T follicular helper cell (primary cell): ENCODE measurements around the gene DDIT4.
"Not testable (repeated sequence)": the region's sequence is repeated elsewhere in the genome, so short reads cannot be mapped to it uniquely, and the experiment has no call there.

ENCODE experiments used
- DNase-seq: peaks from one replicate; pipeline ENCODE4 v3.0.0-alpha.2; 2020; ENCODE audit warnings: low read depth

Gene DDIT4

GRCh38 chr10:72267819-72268399 is 5.8 kb upstream of the DDIT4 start:
- no peak for DNase-seq

- not testable (repeated sequence) for DNase-seq
Observed at GRCh38 chr10:72268475-72269200, 5.1 kb upstream of the DDIT4 start.

GRCh38 chr10:72270607-72271281 is 3.0 kb upstream of the DDIT4 start:
- DNase-seq, result no peak

- DNase-seq, result no peak
Observed at GRCh38 chr10:72272689-72273409, 875 bp upstream of the DDIT4 start.

- DNase-seq, result no peak
Observed at GRCh38 chr10:72274213-72274729, 547 bp downstream of the DDIT4 start.

GRCh38 chr10:72274730-72275350 is 1.1 kb downstream of the DDIT4 start:
- DNase-seq, result no peak

- DNase-seq, result no peak
Observed at GRCh38 chr10:72275351-72276012, 1.8 kb downstream of the DDIT4 start.

GRCh38 chr10:72276013-72276387 is 2.3 kb downstream of the DDIT4 start:
- no peak for DNase-seq

- no peak for DNase-seq
Observed at GRCh38 chr10:72276421-72277339, 3.0 kb downstream of the DDIT4 start.

- no peak for DNase-seq
Observed at GRCh38 chr10:72277340-72277995, 3.7 kb downstream of the DDIT4 start.

GRCh38 chr10:72277996-72278667 is 4.4 kb downstream of the DDIT4 start:
- no peak for DNase-seq

- no peak for DNase-seq
Observed at GRCh38 chr10:72278668-72279393, 5.1 kb downstream of the DDIT4 start.

- DNase-seq, result not testable (repeated sequence)
Observed at GRCh38 chr10:72279587-72279986, 5.9 kb downstream of the DDIT4 start.

- no peak for DNase-seq
Observed at GRCh38 chr10:72283131-72283530, 9.4 kb downstream of the DDIT4 start.

GRCh38 chr10:72285972-72286521 is 12.3 kb downstream of the DDIT4 start:
- DNase-seq, result no peak

GRCh38 chr10:72291019-72291532 is 17.4 kb downstream of the DDIT4 start:
- DNase-seq, result no peak

- DNase-seq, result no peak
Observed at GRCh38 chr10:72292223-72292691, 18.5 kb downstream of the DDIT4 start.
